Astrocyte of the hippocampus (primary cell): Measurements from ENCODE around the gene SLC1A3.

ENCODE experiments used
- DNase-seq: peaks from one replicate; pipeline ENCODE4 v3.0.0; 2011; ENCODE audit warnings: low read depth, low spot score

The SLC1A3 gene

DNA sequence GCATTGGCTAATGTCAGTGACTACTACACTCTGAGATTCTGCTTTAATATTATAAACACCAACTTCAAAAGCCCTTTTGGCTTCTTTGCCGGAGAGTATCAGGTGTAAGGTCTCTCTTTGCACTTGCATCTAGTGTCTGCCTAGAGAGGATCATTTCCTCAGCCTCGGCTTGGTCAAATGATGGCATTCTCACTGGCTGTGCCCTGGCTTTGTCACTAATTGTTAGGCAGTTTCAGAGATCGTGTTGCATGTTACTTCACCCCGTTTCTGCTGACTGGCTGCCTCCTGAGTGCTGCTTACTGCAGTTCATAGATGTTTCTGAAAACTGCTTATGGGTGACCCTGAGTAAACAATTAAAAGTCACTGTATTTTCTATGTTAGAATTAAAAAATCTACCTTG, 48.8 kb downstream of the SLC1A3 start:
- DNase-seq, result peak; percentile 53

DNA sequence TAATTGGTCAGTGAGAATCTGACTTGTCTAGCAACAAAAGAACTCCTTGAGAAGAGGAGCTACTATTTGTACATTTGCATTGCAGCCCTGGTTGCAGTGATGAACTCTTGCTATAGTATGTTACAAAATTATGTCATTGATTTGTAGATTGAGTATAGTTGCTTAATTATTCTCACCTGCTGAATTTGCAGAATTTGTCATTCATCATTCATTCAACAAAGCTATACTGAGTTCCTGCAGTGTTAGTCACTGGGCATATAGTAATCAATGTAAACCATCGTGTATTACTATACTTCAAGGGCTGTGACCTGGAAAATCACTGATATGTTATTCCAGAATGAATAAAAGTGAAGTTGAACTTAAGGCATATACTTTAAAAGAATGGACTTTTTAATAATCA, 50.1 kb downstream of the SLC1A3 start:
- DNase-seq, result no peak

DNA sequence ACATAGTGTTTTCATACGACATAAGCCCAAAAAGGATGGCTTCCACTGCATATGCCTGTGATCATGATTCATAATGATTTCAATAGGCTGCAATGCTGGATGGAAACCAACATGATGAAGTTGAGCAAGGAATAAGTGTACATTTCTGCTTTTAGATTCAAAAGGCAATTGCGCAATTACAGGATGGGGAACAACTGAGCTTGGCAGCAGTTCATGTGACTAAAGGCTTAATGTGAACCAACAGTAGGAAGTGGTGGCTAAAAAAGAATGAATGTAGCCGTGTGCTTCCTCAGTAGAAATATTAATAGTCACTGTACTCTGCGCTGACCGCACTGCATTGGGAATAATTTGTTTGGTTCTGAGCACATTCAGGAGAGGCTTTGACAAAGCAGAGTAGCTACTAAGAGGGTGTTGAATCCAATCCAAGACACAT, 51.2 kb downstream of the SLC1A3 start:
- DNase-seq, result peak; percentile 95

DNA sequence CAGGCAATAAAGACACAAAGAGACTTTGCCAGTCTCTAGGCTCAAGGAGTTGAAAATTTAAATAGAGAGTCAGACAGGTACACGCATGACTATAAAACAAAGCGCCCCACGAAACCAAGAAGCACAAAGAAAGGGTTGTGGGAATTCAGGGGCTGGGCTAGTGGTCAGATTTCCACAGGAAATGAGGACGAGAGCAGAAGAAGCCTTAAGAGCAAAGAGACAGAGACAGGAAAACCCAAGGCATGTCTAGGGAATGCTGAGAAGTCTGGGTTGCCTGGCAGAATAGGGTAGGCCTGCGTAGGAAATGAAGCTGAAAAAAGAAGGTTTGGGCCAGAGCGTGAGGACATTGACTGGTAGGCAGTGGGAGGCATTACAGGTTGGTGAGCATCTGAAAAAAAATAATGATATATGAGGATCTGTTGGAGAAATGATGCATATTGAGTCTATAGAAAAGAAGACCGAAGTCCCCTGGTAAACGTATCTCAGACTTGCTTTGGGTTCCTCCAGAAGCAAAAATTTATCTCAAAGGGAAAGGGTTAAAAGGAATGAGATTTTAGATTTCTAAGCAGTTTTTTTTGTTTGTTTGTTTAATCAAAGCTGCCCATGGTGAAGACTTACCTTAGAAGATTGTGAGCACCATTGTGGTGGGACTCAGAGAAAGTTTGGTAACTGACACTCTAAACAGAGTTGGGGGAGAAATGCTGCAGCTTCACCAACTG, 51.8 kb downstream of the SLC1A3 start:
- no peak for DNase-seq

DNA sequence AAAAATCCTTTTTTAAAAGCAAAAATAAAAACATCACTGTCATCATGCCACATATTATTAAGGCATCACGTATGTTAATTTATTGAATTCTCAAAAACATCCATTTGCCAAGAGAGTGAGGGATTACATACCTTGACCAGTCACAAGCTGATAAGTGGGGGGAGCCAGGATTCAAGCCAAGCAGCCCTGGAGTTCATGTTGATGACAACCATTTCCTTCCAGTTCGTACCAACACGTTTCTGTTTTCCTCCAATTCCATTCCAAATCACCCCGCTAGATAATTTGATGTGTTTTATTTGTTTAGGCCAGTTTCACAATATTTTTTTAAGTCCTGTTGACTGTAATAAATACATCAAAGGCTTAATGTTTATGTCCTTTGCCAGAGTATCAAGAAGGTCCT, 53.0 kb downstream of the SLC1A3 start:
- no peak for DNase-seq

DNA sequence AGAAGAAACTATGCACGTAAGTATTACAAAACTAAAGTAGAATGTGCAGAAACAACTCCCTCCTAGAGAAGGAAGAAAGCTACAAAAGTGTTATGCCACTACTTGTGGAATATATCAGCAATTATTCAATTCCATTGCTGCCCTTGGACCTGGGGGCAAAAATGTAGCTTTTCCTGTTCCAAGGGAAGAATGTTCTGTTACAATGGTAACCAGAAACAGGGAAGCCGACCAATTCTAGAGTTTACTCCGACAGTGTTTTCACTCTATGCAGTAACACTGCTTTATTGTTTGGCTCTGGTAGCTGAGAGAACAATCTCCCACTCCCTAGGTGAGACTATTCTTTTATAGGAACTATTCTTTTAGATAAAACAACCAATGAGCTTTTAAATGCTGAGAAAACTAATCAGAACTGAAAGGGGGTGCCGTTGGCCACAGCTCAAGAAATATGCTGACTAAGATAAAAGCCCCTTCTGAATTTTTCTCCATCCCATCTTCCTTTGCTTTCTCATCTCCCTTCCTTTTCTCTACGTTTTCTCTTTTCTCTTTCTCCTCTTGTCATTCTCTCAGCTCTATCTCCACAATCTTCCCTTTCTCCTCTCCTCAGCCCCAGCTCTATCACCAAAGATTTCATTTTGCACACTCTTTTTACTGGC, 54.1 kb downstream of the SLC1A3 start:
- peak; percentile 37 for DNase-seq

DNA sequence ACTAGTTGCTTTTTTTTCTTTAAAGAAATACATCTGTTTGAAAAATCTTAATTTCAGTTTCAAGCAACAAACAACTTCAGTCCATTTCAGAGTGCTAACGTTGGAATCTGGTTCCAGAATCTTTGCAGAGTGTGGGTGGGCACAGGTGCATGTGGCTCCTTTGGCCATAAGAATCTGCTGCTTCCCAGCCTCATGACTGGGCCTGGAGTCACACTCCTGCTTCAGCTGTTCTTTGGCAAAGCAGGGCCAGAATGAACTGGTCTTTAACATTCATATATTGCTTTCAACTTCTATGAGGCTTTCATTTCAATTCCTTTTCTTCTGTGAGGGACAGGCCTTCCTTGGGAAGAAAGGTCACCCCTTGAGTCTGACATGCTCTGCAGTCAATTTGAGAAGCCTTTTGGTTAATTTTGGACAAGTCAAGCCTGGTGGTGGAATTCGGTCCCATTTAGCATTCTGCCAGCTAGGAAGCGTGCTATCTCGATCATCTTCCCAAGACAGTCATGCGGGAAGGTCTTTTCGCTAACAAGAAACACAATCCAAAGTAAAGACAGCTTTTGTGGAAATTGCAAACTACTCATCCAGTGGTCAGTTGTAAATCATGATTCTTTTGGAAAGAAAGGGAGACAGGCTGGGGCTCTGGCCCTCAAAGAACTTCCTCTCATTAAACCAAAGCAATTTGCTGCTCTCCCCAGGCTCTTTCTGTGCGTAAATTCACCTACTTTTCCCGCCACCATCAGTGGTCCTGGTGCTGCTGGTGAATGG, 55.2 kb downstream of the SLC1A3 start:
- no peak for DNase-seq

DNA sequence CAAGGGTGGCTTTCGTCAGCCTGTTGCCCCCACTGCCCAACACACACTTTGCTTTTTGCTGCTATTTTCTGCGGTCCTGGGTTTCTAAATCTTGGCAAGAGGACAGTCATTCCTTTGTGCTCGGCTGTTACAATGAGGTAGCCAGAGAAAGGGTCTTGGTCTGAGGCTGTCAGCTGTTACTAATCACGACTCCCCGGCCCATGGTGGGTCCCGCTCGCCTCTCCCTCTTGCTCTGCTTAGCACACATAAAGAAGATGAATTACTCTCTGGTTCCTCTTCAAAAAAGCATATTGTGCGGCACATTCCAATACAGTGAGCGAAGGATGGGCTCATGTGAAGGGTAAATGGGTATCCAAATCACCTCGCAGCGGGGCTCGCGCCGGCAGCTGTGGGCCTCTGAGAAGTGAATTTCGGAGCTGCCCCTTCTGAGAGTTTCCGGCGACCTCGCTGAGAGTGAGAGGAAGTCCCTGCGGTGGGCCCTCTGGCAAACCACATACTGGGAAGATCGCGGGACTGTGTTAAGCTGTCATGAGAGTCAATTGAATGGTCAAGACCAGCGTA, 56.0 kb downstream of the SLC1A3 start:
- DNase-seq, result peak; percentile 89

DNA sequence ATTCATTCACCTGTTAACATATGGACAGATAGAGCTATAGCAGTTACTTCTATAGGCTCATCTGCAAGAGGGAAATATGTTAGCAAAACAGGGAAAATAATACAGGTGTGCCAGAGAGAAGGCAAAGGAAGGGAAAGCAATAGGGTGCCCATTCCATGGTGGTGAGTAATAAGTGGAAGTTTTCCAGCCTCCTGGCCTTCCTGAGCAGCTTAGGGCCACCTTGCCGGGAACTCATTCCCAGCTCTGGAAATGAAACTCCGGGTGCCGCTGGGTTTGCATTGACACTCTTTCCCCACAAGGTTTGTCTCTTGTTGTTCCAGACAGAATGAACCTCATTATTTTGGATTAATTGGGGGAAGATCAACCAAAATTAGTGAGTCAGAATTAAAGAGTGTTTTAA, 58.4 kb downstream of the SLC1A3 start:
- DNase-seq, result peak; percentile 78

DNA sequence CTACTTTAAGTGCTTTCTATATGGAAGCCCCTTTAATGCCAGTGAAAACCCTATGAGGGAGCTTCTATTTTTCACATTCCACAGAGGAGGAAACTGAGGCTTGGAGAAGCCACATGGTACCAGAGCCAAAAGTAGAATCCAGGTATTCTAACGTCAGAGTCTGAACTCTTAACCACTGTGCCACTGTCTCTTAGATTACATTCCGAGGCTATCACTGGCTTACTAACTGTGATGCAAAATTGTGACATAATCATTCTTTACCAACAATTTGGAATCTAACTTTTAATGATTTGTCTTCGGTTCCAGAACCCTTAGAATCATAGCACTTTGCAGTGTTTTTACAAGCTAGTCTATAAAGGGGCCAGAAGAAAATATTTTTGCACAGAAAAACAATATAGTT, 59.2 kb downstream of the SLC1A3 start:
- DNase-seq, result no peak

DNA sequence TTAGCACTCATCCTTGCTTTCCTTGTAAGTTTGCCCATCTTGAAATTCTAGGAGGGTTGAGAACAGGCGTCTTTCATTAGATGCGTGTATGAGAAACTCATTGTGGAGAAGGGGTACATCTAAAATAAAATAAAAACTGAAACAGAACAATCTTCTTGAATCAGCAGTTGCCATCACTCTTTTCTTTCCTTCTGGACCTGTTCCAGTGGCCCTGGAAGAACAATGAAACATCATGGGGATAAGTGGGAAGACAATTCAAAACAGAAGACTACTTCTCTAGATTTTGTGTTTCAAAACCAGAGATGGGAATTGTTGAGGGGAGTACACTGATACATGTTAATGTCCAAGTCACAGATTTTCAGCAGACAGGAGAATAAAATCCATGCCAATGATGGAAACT, 59.9 kb downstream of the SLC1A3 start:
- DNase-seq, result no peak

DNA sequence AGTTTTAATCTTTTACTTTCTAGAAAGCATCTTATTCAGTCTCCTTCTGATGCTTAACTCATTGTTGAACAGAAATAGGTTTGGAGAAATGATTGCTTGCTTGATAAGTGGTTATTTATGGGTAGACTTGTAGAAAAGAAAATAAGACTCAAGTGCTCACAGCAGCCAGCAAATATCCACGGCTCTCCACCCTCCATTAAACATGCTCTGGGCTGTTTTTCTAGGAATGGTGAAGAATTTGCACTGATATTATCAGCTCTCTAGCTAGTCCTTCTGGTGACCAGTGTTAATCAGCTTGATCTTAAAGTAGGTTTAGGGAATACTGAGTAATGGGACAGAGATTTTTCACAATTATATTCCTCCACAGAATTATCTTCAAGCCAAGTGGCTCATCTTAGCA, 60.6 kb downstream of the SLC1A3 start:
- DNase-seq, result no peak

DNA sequence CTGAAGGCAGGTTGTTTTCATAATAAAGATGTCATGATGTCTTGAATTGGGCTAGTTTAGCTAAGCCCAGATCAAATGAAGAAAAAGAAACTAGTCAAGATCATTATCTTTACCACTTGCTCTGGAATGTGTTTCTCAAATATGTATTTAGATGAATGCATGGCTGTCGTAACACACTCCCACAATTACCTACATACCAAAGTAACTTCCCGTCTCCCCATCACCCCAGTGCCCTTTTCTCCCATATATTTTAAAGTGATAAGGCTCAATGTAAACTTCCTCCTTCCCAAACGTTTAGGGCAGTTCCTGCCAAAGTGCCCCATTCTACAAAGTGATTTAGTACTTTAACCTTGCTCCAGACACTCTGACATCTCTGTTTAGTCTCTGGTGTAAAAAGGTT, 61.4 kb downstream of the SLC1A3 start:
- no peak for DNase-seq

DNA sequence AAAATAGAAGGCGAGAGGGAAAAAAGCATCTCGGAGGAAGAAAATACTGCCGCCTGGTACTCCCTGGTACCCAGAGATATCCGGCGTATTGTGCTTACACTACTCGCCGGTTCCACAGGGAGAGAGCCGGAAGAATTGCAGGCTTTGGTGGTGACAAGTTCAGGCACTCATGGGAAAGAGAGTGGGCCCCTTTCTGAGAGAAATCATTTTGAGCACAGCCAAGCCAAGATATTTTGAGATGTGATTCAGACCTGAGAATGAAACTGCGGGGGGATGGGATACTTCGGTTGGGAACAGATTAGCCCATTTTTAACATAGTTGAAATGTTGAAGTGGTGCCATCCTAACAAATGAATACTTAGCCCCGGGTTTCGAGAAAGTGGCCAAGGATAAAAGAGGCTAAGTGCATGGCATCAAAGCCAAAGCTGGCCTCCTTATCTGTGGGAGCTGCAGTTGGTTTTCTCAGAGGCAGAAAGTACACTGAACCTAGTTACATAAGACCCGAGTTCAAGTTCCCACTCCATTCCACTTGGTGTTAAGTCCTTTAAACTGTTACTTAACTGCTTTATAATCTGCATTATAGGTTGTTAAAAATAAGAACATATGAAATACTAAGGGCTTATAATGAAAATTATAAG, 62.7 kb downstream of the SLC1A3 start:
- peak; percentile 64 for DNase-seq

DNA sequence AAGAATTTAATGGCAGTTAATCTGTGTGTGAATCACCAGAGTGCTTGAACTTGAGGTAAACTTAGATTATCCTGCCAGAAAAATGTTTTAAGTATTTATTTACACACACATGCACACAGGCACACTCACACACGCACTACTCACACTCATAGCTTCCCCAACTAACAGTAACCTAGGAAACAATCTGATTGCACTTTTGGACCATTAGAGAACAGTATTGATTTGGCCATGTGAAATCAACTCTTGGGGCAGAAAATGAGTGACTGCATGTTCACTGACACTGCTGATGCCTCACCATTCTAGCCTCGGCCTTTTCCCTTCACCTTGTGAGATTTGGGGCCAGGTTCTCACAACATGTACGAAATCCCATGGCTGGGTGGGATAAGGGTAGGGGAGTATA, 64.1 kb downstream of the SLC1A3 start:
- no peak for DNase-seq

DNA sequence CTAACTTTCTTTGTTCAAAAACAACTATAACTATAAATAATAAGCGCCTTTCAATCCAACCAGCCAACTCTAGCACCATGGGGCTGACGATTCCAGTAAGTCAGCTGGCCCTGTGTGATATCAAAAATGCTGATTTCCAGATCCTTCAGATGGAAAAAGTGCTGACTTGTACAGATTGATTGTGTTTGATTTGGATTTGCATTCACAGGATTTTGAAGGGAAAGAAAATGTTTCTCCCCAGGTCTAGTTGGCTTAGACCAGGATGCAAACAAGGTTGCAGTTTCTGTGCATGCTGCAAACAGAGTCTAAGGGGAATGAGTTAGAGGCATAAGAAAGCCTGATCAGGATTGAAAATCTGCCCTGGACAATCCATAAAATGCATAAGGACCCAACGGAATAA, 68.9 kb downstream of the SLC1A3 start:
- DNase-seq, result no peak

DNA sequence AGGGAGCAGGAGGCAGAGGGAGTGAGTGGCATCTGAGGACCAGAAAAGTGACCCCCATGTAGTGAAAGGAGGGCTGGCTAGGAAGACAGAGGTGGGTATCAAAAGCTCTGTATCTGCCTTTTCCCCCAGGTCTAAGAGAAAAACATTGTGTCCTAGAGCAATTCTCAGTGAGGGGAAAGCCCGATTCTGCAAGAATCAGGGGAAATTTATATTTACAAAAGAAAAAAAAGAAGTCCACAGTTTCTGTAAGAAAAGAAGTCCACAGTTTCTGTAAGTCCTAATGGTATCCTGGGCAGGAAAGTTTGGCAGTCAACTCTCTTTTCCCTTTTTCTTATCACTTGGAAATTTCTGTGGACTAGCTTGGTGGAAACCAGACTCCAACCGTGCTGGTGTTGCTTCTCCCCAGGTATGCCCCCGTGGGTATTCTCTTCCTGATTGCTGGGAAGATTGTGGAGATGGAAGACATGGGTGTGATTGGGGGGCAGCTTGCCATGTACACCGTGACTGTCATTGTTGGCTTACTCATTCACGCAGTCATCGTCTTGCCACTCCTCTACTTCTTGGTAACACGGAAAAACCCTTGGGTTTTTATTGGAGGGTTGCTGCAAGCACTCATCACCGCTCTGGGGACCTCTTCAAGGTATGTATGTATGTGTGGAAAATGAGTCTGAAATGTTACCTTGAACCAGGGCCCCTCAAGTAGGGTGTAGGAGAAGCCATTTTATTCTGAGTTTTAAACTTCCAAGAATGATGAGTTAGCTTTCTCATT, 73.0 kb downstream of the SLC1A3 start:
- no peak for DNase-seq

DNA sequence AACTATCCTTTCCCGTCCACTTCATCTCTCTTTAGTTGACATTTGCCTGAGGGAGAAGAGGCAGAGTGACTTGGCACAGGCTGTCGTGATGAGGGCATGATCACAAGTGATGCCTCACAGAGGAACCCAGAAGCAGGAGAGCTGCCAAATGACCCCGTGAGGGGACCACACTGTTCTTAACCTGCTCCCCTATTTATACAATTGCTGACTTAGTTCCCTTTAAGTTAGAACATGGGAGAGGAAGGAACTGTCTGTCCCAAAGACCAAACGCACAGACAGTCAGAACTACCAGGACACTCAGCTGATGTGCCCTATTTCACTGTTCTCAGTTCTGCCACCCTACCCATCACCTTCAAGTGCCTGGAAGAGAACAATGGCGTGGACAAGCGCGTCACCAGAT, 73.7 kb downstream of the SLC1A3 start:
- DNase-seq, result no peak

DNA sequence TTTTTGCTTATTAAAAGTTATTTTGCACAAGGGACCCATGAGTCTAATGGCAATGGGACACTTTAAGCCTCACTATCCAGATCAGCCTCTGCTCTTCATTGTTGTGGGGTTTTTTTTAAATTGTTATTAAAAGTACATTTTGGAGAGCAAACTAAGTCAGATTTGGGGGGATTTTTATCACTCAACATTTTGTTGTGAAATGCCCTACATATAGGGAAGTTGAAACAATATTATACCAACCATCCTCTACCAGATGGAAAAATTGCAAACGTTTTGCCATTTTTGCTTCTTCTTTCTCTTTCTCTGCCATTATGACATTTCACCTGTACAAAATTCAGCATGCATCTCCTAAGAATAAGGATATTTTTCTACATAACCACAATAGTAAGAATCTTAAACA, 75.3 kb downstream of the SLC1A3 start:
- no peak for DNase-seq

DNA sequence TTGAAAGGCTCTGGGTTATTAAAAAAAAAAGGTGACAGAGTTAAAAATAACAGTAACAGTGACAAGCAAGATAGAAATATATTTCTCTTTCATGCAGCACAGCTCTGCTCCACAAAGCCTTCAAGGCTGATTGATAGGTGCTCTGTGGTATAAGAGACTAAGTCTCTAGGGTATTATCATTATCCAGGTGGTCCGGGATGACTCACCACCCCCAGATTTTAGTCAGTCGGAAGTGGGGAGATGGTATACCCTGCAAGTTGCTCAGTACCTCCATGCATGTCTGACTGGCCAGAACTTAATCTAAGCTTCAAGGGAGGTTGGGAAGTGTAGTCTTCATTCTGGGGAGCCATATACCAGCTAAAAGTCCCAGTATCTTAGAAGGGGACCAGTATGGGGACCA, 76.1 kb downstream of the SLC1A3 start:
- no peak for DNase-seq

DNA sequence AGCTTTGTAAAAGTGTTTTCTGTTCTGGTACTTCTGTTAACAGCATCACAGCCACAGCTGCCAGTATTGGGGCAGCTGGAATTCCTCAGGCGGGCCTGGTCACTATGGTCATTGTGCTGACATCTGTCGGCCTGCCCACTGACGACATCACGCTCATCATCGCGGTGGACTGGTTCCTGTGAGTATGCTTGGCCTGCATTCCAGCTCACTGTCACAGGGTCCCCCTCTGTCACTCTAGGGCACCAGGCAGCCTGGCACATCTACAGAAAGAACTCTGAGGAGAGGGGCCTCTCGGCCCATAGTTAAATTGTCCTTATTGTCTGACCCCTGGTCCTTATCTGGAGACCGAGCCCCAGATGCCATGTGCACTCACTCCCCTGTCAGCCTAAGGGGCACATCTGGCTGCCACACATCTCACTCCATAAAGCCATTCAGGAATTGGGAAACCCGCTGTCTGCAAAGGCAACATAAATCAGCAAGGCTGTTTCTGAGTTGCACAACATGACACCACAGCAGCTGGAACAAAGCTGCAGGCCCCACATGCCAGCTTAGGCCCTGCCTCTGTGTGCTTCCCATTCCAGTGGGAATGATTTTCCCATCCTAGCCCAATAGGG, 77.5 kb downstream of the SLC1A3 start:
- no peak for DNase-seq
